Endothelial cell (in vitro differentiated cells): ENCODE measurements around the gene FEN1. TPM values are rescaled to one million over a fixed set of nuclear protein-coding genes. Genes with fewer than 3 reads are reported as not detected.

ENCODE experiments used
- DNase-seq: peaks from one replicate; pipeline ENCODE4 v3.0.0; 2021; ENCODE audit warnings: low spot score
- H3K27ac Mint-ChIP-seq: one replicate; pipeline ENCODE4 v1.8.0; 2021; ENCODE audit warnings: mixed read lengths, inconsistent platforms; ENCODE audit not compliant: unreplicated experiment
- H3K27me3 Mint-ChIP-seq: one replicate; pipeline ENCODE4 v1.8.0; 2021; ENCODE audit warnings: mild to moderate bottlenecking, moderate library complexity, mixed read lengths, inconsistent platforms; ENCODE audit not compliant: unreplicated experiment
- H3K36me3 Mint-ChIP-seq: one replicate; pipeline ENCODE4 v1.8.0; 2021; ENCODE audit warnings: mild to moderate bottlenecking, low read depth, mixed read lengths, inconsistent platforms; ENCODE audit not compliant: unreplicated experiment
- H3K4me1 Mint-ChIP-seq: one replicate; pipeline ENCODE4 v1.8.0; 2021; ENCODE audit warnings: mild to moderate bottlenecking, mixed read lengths, inconsistent platforms; ENCODE audit not compliant: unreplicated experiment
- H3K4me3 Mint-ChIP-seq: one replicate; pipeline ENCODE4 v1.8.0; 2021; ENCODE audit warnings: mild to moderate bottlenecking, mixed read lengths, inconsistent platforms; ENCODE audit not compliant: unreplicated experiment
- H3K9me3 Mint-ChIP-seq: one replicate; pipeline ENCODE4 v1.8.0; 2021; ENCODE audit warnings: mixed read lengths, inconsistent platforms; ENCODE audit not compliant: unreplicated experiment
- CTCF ChIP-seq: fragments of 200-600 bp; sonication (generic); IDR thresholded peaks from one replicate; pipeline ENCODE4 v1.5.0; 2021; ENCODE audit warnings: antibody characterized with exemption; ENCODE audit not compliant: unreplicated experiment
- total RNA-seq: library from RNA; stranded (reverse); fragmentation: NEBNext Ultra II Directional; extraction: Animal tissue kit (Norgen Biotek cat#: 25700); gene quantifications from one replicate; pipeline ENCODE4 v1.2.1, GENCODE V29; 2021; ENCODE audit not compliant: unreplicated experiment

FEN1 gene
- total RNA-seq, 1 donor from 2014 or later = 22.0 TPM

GRCh38 chr11:61837411-61838005 lies 44.8 kb downstream of the FEN1 start:
- H3K9me3 Mint-ChIP-seq = no peaks in the 10 kb centered on the region
- peaks cover 14% of the 10 kb centered on the region for H3K27me3 Mint-ChIP-seq
- H3K27ac Mint-ChIP-seq = peak overlapping the region; percentile 36
- H3K4me3 Mint-ChIP-seq = no peak overlapping the region
- peaks cover 50% of the 10 kb centered on the region for H3K4me1 Mint-ChIP-seq
- no peak for TF ChIP-seq CTCF
- H3K36me3 Mint-ChIP-seq = peaks cover 50% of the 10 kb centered on the region
- DNase-seq = no peak

- peak overlapping the region; percentile 68 for H3K4me3 Mint-ChIP-seq
- peaks cover 47% of the 10 kb centered on the region for H3K36me3 Mint-ChIP-seq
- TF ChIP-seq CTCF = no peak
- peak overlapping the region; percentile 64 for H3K27ac Mint-ChIP-seq
- peaks cover 6% of the 10 kb centered on the region for H3K27me3 Mint-ChIP-seq
- H3K9me3 Mint-ChIP-seq = no peaks in the 10 kb centered on the region
- DNase-seq = no peak
- peaks cover 40% of the 10 kb centered on the region for H3K4me1 Mint-ChIP-seq
Observed at GRCh38 chr11:61838501-61838900, 45.8 kb downstream of the FEN1 start.

GRCh38 chr11:61838921-61839320 lies 46.2 kb downstream of the FEN1 start:
- DNase-seq = no peak
- peaks cover 36% of the 10 kb centered on the region for H3K4me1 Mint-ChIP-seq
- H3K4me3 Mint-ChIP-seq = peak overlapping the region; percentile 68
- peaks cover 4% of the 10 kb centered on the region for H3K27me3 Mint-ChIP-seq
- no peaks in the 10 kb centered on the region for H3K9me3 Mint-ChIP-seq
- peak overlapping the region; percentile 64 for H3K27ac Mint-ChIP-seq
- peaks cover 43% of the 10 kb centered on the region for H3K36me3 Mint-ChIP-seq
- no peak for TF ChIP-seq CTCF

GRCh38 chr11:61839742-61840141 lies 47.0 kb downstream of the FEN1 start:
- DNase-seq = no peak
- H3K27me3 Mint-ChIP-seq = peaks cover 4% of the 10 kb centered on the region
- H3K4me3 Mint-ChIP-seq = peak overlapping the region; percentile 72
- peak overlapping the region; percentile 48 for H3K27ac Mint-ChIP-seq
- no peak for TF ChIP-seq CTCF
- peaks cover 41% of the 10 kb centered on the region for H3K36me3 Mint-ChIP-seq
- H3K4me1 Mint-ChIP-seq = peaks cover 28% of the 10 kb centered on the region
- no peaks in the 10 kb centered on the region for H3K9me3 Mint-ChIP-seq

- TF ChIP-seq CTCF = no peak
- H3K9me3 Mint-ChIP-seq = no peaks in the 10 kb centered on the region
- H3K27me3 Mint-ChIP-seq = peaks cover 2% of the 10 kb centered on the region
- H3K4me1 Mint-ChIP-seq = peaks cover 24% of the 10 kb centered on the region
- no peak for DNase-seq
- H3K27ac Mint-ChIP-seq = no peak overlapping the region
- peaks cover 43% of the 10 kb centered on the region for H3K36me3 Mint-ChIP-seq
- peak overlapping the region; percentile 71 for H3K4me3 Mint-ChIP-seq
Observed at GRCh38 chr11:61840371-61840770, 47.7 kb downstream of the FEN1 start.
